Neural cell (in vitro differentiated cells): ENCODE measurements around the gene ATP10D. TPM values are rescaled to one million over a fixed set of nuclear protein-coding genes. Genes with fewer than 3 reads are reported as not detected.

Experiments used
- H2AFZ ChIP-seq: fragments of 200-600, 300-800 bp; sonication (generic), shearing (Covaris generic); 2 replicates; pipeline ENCODE4 v1.6.0; 2014; ENCODE audit warnings: low read depth, mild to moderate bottlenecking, antibody characterized with exemption, low read length, moderate library complexity
- H3F3A ChIP-seq: fragments of 200-600 bp; shearing (Covaris generic); 2 replicates; pipeline ENCODE4 v1.6.1; 2016; ENCODE audit warnings: mild to moderate bottlenecking, moderate library complexity, mixed read lengths, antibody characterized with exemption, low read length; ENCODE audit not compliant: insufficient read depth, poor library complexity, severe bottlenecking
- H3K27ac ChIP-seq: fragments of 200-600, 300-800 bp; sonication (generic), shearing (Covaris generic); 2 replicates; pipeline ENCODE4 v1.5.1; 2014; ENCODE audit warnings: mild to moderate bottlenecking, low read length, moderate library complexity
- H3K27me3 ChIP-seq: fragments of 300-800, 200-600 bp; sonication (generic), shearing (Covaris generic); 2 replicates; pipeline ENCODE4 v1.6.0; 2014; ENCODE audit warnings: mild to moderate bottlenecking, low read depth, low read length, moderate library complexity; ENCODE audit not compliant: insufficient read depth
- H3K36me3 ChIP-seq: fragments of 300-800, 200-600 bp; sonication (generic), shearing (Covaris generic); 2 replicates; pipeline ENCODE4 v1.5.1; 2014; ENCODE audit warnings: mild to moderate bottlenecking, antibody characterized with exemption, low read length, moderate library complexity; ENCODE audit not compliant: insufficient read depth
- H3K4me2 ChIP-seq: fragments of 300-800, 200-600 bp; sonication (generic), shearing (Covaris generic); 2 replicates; pipeline ENCODE4 v1.6.0; 2014; ENCODE audit warnings: mild to moderate bottlenecking, low read length
- H3K4me3 ChIP-seq: fragments of 300-800, 200-600 bp; sonication (generic), shearing (Covaris generic); 2 replicates; pipeline ENCODE4 v1.5.1; 2014; ENCODE audit warnings: mild to moderate bottlenecking, low read length, moderate library complexity
- H3K79me2 ChIP-seq: fragments of 200-600 bp; shearing (Covaris generic); replicated peaks from 2 replicates; pipeline ENCODE4 v1.6.0; 2014; ENCODE audit warnings: mild to moderate bottlenecking, low read length, moderate library complexity; ENCODE audit not compliant: insufficient read depth
- H3K9ac ChIP-seq: fragments of 300-800, 200-600 bp; sonication (generic), shearing (Covaris generic); 2 replicates; pipeline ENCODE4 v1.6.1; 2016; ENCODE audit warnings: mild to moderate bottlenecking, low read length, mixed read lengths
- H3K9me2 ChIP-seq: fragments of 200-600 bp; shearing (Covaris generic); 2 replicates; pipeline ENCODE4 v1.6.1; 2016; ENCODE audit warnings: mild to moderate bottlenecking, low read length, mixed read lengths; ENCODE audit not compliant: insufficient read depth
- H3K9me3 ChIP-seq: fragments of 200-600, 300-800 bp; sonication (generic), shearing (Covaris generic); 2 replicates; pipeline ENCODE4 v1.6.1; 2016; ENCODE audit warnings: mild to moderate bottlenecking, mixed run types, low read length, moderate library complexity, mixed read lengths
- H4K20me1 ChIP-seq: fragments of 200-600 bp; shearing (Covaris generic); 2 replicates; pipeline ENCODE4 v1.6.1; 2016; ENCODE audit warnings: mild to moderate bottlenecking, mixed run types; ENCODE audit not compliant: insufficient read depth
- CTCF ChIP-seq: fragments of 450-650 bp; IDR thresholded peaks from 2 replicates; pipeline ENCODE4 v1.5.1; 2014; ENCODE audit warnings: antibody characterized with exemption, mild to moderate bottlenecking, moderate library complexity; ENCODE audit not compliant: poor library complexity, severe bottlenecking
- EP300 ChIP-seq: fragments of 450-650 bp; conservative IDR thresholded peaks from 2 replicates; pipeline ENCODE4 v1.6.1; 2014; ENCODE audit warnings: antibody characterized with exemption, mild to moderate bottlenecking, moderate library complexity; ENCODE audit not compliant: poor library complexity, severe bottlenecking
- EZH2 ChIP-seq: fragments of 200-600, 300-800 bp; shearing (Covaris generic), sonication (generic); IDR thresholded peaks from 2 replicates; pipeline ENCODE4 v1.6.1; 2014; ENCODE audit warnings: antibody characterized with exemption, low read length, borderline replicate concordance, mild to moderate bottlenecking; ENCODE audit not compliant: insufficient read depth, poor library complexity, severe bottlenecking
- MXI1 ChIP-seq: fragments of 450-650 bp; conservative IDR thresholded peaks from 2 replicates; pipeline ENCODE4 v1.6.1; 2014; ENCODE audit warnings: antibody characterized with exemption, mild to moderate bottlenecking; ENCODE audit not compliant: poor library complexity, severe bottlenecking
- POLR2AphosphoS5 ChIP-seq: IDR thresholded peaks from 2 replicates; pipeline ENCODE4 v1.6.1; 2012
- RAD21 ChIP-seq: fragments of 450-650 bp; conservative IDR thresholded peaks from 2 replicates; pipeline ENCODE4 v1.6.1; 2014; ENCODE audit warnings: antibody characterized with exemption, mild to moderate bottlenecking, moderate library complexity
- REST ChIP-seq: IDR thresholded peaks from 2 replicates; pipeline ENCODE4 v1.6.1; 2012; ENCODE audit warnings: borderline replicate concordance
- SMC3 ChIP-seq: fragments of 450-650 bp; conservative IDR thresholded peaks from 2 replicates; pipeline ENCODE4 v1.6.1; 2014; ENCODE audit warnings: antibody characterized with exemption, mild to moderate bottlenecking, moderate library complexity; ENCODE audit not compliant: poor library complexity
- TAF1 ChIP-seq: IDR thresholded peaks from 2 replicates; pipeline ENCODE4 v1.6.1; 2012; ENCODE audit warnings: low read depth
- polyA plus RNA-seq: library from polyadenylated mRNA; depleted of rRNA; stranded (reverse); fragments of >200 nt; gene quantifications from 2 replicates; pipeline ENCODE4 v1.2.3, GENCODE V29; 2014

The ATP10D gene
- polyA plus RNA-seq, 1 donor from 2014 or later, result 4.5 TPM

- H3K9me2 ChIP-seq, result no peaks in the 10 kb centered on the region
- H3K27me3 ChIP-seq, result no peaks in the 10 kb centered on the region
- H2AFZ ChIP-seq, result no peak overlapping the region
- no peaks in the 10 kb centered on the region for H4K20me1 ChIP-seq
- no peak overlapping the region for H3K4me3 ChIP-seq
- no peak overlapping the region for H3K27ac ChIP-seq
- H3K9ac ChIP-seq, result no peak overlapping the region
- no peaks in the 10 kb centered on the region for H3K9me3 ChIP-seq
- H3K79me2 ChIP-seq, result no peaks in the 10 kb centered on the region
- H3K4me2 ChIP-seq, result no peak overlapping the region
- no peaks in the 10 kb centered on the region for H3K36me3 ChIP-seq
- no peaks in the 10 kb centered on the region for H3F3A ChIP-seq
- TF ChIP-seq RAD21, result no peak
- no peak for TF ChIP-seq POLR2AphosphoS5
- TF ChIP-seq CTCF, result no peak
- no peak for TF ChIP-seq EZH2
- no peak for TF ChIP-seq REST
- TF ChIP-seq EP300, result no peak
- TF ChIP-seq MXI1, result no peak
These were observed 155.8 kb downstream of the ATP10D start for GRCh38 chr4:47640911-47641310.

GRCh38 chr4:47641755-47642154 lies 156.7 kb downstream of the ATP10D start:
- H3K27ac ChIP-seq, result no peak overlapping the region
- no peak overlapping the region for H3K4me2 ChIP-seq
- H3K9me3 ChIP-seq, result no peaks in the 10 kb centered on the region
- H3K36me3 ChIP-seq, result no peaks in the 10 kb centered on the region
- no peak overlapping the region for H2AFZ ChIP-seq
- H3K9ac ChIP-seq, result no peak overlapping the region
- H3F3A ChIP-seq, result no peaks in the 10 kb centered on the region
- H3K9me2 ChIP-seq, result no peaks in the 10 kb centered on the region
- TF ChIP-seq POLR2AphosphoS5 (no peak), CTCF (no peak), SMC3 (no peak), RAD21 (no peak), TAF1 (no peak), REST (no peak), EP300 (no peak), MXI1 (no peak), EZH2 (no peak)
- H3K79me2 ChIP-seq, result no peaks in the 10 kb centered on the region
- H3K27me3 ChIP-seq, result no peaks in the 10 kb centered on the region
- no peaks in the 10 kb centered on the region for H4K20me1 ChIP-seq
- no peak overlapping the region for H3K4me3 ChIP-seq
